GM19452 (cell line): ENCODE measurements around the gene EFNA5.

Experiments
- ATAC-seq: cut with Tn5 transposase; IDR thresholded peaks from one replicate; pipeline ENCODE4 v1.9.1; 2021; ENCODE audit not compliant: unreplicated experiment

EFNA5 gene

DNA sequence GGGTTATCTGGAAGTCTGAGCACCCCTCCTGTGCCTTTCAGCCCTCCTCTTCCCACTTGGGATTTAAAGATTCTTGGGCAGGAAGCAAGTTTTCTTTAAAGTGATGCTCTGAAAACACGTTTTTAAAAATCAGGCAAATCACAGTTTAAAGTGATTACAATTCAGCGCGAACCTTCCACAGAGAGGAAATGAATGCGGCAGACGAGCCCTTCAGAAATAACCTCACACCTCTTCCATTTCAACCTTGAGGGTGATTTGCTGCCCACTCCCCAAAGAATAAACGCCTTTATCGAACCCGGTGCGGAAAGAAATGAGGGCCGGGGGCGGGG lies 2.3 kb upstream of the EFNA5 start:
- no peak for ATAC-seq

DNA sequence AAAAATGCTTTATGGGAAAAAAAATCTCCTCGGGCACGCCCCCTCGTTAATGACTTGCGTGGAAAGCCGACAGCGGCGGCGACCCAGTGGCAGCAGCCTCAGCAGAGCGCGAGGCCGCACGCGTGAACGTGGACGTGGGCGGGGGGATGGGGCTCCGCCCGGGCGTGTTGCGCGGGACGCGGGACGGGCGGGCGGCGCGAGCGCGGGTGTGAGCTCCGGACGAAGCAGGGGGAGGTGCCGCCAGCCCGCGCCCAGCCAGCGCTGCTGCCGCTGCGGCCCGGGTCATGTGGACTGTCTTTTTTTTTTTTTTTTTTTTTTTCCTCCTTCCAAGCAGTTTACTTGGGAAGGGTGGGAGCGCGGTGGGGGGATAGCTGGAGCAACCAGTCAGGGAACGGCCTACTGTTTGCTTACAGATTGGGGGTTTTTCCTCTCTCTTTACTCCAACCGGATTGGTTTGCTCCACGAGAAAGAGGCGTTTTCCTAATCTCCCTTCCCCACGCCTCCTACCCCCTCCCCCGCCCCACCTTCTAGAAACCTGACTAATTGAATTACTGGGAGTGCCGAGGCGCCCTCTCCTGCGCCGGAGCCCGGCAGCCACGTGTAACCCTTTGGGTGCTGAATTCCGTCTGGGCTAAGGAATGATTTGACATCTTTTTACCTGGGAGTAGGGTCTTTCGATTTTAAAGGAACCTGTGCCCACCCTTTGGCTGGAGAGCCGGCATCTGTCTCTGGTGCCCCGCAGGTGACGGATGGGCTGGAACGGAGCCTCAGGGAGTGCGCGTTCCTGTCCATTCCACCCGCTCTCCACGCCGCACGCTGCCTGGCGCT lies 1.7 kb upstream of the EFNA5 start:
- no peak for ATAC-seq

DNA sequence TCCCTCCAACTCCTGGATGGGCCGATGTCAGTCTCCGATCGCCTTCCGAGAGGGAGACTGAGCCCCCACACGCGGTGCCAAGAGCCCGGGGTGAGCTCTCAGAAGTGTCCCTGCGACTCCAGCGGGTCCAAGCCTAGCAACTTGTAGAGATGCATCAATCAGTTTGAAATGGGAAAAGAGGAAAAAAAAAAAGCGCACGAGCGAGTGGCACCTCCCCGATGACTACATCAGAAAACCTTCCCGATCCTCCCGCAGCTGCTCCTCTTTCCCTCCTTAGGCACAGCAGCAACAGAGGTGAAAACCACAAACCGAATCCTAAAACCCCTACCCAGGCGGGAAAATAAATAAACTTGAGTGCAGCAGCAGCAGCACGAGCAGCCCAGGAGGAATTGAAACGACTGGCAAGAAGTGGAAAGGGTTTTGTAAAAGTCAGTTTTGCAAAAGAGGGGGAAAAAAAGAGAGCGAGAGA lies 1.0 kb upstream of the EFNA5 start:
- ATAC-seq = no peak

DNA sequence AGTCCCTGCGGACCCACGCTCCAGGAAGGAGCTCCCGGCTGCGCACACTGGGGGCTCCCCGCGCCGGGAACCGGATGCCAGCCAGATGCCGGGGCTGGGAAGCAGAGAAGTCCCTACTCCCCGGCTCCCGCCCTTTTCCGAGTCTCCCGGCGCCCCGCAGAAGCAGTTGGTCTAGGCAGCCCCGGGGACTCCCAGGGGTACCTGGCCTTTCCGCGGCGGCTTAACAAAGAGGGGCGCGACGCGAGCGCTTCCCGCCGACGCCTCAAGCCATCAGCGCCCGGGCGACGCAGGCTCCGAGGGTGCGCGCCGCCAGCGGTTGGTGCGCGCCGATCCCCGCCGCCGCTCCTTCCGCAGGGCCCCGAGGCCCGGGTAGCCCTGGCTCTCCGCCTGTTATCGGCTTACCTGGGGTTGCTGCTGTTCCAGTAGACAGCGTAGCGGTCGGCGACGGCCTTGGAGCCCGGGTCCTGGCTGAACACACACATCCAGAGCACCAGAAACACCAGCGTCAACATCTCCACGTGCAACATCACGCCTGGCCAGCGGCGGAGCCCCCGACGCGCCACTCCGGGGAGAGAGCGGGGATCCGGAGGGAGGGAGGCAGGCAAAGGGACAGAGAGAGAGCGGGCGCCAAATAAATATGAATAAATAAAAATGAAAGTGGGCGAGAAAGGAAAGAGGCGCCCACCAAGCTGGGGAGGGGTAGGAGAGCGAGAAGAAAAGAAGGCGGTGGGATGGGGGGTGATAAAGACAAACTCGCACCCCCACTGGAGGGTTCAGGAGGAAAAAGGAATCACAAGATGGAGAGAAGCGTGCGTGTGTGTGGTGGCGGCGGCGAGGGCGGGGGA lies 428 bp downstream of the EFNA5 start:
- ATAC-seq = no peak

DNA sequence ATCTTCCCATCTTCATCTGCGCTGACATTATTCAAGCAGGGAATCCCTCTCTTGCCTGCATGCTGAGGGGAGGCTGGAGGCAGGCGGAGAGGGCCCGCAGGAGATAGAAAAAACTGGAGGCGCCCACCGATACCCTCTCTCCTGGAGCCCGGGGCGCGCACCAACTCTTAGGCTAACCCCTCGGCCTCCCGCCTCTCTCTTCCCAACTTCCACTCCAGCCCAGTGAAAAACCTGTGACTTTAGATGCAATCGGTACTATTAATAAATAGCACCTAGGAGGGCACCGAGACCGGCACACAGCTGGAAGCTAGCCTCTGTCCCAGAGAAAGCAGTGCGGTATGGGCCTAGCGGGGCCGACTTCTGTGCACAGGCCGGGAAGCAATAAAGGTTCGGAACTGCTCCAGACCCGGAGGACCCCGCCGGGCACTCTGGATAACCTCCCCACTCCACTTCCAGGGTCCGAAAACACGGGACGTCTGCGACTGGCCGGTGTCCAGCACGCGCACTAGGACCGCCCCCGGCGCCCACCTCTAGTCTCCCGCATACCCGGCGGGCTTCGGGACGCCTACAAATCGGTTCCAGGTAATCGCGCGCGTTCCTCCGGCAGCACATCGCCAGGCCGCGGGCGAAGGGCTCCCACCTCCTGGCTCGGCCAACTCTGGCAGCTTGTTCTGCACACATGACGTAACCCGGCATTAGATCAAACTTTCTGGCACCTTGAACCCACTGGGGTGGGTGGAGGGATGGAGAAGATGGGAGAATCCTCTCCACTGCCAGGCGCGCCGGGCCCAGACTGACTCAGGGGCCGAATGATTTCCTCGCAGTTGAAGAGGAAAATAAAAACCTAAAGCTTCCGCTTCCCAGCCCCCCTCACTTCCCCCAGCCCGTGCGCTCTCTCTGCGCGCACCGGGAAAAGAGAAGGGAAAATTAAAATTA lies 1.4 kb downstream of the EFNA5 start:
- ATAC-seq = no peak

DNA sequence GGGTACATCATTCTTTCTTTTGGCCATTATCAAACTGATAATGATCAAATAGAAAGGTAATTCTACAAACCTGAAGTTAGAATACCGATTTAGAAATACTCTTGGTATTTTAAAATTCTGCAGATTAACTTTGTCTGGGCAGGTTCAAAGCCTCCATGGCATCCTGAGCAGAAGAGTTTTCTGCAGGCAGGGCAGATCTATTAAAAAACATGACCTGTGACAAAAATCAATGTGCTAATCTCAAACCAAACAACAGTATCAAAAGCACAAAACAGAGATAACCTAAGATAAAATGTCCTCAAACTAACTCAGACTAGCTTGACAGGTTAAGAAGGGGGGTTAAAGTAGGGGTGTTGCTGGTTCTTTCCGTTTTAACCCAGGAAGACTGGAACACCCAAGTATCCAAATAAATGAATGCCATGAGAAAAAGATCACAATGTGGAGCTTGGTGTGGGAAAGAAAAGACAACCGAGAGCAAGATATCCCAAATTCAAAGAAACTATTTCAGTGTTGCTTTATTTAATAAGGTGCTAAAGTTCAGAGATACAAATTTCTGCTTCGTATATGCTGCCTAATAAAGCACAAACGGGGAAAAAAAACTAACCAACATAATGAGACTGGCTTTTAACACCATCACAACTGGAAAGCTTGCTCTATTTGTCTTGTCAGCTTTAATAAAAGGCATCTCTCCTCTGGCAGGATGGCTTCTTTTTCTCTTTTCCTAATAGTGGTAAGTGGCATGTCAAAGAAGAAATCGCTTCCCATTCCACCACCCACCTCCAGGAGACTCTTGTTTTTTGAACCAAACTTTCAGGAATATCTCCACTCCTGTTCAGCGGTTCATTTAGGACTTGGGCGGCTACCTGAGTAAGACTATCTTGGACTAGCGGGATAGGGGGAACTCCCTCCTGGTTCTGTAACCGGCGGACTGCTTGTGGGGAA lies 2.3 kb downstream of the EFNA5 start:
- ATAC-seq = no peak

DNA sequence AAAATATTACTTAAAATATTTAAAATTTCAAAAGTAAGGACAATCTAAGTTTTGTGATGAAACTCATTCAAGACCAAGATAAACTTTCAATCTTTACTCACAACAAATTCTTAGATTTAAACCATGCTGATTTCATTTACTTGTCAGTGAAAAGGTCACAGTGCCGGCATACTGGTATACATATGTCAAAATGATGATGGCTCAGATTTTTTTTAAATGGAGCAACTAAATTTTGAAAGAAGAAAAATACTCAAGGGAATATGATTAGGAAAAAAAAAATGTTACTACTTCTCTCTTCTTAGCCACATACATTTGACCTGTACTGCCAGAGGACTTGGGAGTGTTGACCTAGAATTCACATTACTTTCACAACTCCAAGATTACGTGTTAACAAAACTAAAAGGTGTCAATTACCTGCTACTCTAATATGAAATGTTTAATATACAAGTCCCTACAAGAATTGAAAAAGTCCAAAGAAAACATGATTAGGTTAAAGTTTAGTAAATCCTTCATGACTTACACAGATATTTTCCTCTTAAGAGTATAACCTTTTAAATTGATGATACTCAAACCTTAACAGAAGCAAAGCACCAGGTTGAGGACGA lies 4.6 kb downstream of the EFNA5 start:
- no peak for ATAC-seq

DNA sequence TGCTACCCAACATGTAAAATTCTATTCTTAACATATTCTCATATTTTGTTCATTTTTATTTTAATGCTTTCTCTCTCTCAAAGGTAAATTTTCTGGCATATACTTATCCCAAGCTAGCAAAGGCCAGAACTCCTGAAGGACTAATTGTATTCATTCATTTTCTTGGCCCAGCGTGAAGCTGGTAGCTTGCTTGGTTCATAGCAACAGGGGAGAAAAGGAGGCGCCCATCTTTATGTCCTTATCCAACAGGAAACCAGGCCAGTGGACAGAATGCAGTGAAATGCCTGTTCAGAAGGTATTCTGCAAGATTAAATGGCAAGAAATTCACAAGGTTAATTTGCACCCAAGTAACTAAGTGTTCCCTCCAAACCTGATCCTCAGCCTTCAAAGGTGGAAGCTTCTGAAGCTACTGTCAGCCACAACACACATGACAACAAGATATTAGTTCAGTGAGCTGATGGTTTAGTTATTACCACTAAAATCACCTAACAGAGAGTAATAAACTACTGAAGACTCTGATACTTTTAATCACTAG lies 5.6 kb downstream of the EFNA5 start:
- ATAC-seq = no peak

DNA sequence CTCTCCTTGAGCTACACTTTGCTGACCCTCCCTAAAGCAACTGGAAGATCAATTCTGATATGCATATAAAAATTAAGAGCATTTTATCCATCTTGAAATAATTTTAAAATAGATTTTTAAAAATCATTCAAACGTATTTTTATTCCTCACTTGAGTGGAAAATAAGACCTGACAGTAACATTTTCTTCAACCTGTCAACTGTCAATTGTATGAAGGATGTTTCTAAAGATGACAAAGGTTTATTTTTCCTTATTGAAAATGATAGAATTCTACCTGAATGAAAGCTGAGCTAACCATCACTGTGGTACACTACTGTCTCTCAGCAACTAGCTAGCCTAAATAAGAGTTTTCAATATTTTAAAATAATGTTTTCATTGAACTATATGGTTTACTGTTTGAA lies 7.0 kb downstream of the EFNA5 start:
- no peak for ATAC-seq

DNA sequence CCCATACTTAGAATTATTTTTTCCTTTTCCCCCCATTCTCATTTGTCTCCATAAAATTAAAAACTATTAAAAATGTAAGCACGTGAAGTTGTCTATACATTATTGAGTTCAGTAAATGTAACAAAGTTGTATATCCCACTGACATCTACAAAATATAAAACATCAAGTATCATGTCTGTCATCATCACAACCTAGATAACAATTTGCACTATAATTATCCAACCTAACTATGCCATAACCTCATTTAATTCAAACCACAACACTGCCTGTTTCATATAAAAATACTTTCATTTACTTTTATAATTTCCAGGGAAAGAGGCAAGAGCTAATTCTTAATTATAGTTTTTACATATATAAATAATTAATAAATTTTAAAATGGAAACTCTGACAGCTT lies 9.1 kb downstream of the EFNA5 start:
- ATAC-seq = no peak

DNA sequence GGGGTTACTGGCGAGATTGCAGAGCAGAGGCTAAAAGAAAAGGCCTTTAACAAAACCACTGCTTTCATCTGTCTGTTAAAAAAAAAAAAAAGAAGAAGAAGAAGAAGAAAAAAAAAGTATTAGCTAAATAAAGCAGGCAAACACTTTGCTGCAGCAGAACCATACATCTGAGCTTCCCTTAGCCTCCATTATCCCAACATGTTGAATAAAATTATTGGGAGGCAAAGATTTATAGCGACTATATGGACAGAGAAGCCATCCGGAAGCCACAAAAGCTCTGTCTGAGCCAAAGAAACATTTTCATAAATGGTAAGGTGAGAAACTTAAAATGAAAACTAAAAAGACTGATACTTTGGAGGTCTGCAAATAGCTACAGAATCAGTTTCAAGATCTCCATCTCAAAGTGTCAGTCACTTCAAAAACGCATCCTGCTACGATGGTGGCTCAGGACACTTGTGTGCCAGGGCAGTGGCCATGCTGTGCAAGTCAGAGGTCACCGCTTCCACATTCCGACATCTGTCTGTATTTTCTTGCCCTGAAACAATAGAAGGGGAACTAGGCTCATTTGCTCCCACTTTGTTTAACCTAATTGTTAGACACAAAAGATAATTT lies 9.6 kb downstream of the EFNA5 start:
- no peak for ATAC-seq

DNA sequence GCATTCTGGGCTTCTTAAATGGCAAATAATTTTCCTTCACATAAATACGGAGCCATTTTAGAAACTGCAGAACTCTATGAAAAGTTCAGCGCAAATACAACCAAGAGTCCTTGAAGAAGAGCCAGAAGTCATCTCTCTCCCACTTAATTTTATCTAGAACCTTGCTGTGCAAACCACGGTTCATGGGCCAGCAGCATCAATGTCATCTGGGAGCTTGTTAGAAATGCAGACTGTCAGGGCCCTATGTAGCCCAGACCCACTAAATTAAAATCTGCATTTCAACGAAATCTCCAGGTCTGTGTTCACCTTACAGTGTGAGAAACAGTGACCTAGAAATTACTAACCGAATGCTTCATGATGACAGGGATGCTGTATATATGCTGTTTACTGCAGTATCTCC lies 12.2 kb downstream of the EFNA5 start:
- no peak for ATAC-seq

DNA sequence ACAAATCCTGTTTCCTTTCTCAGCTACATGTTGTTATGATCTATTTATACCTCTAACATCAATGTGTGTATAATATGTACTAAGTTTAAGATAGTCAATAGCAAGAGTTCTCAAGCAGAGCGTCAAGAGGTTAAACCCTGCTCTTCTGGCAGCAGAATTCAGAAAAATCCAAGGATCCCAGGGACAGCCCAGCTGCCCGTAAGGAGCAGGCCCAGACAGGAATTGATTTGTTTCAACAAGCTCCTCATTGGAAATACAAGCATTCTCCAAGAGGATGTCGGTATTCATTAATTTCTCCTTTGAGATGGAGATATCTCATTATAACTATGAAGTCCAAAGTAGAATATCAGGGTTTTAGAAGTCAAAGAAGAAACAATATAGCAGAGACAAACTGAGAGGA lies 14.9 kb downstream of the EFNA5 start:
- ATAC-seq = no peak

DNA sequence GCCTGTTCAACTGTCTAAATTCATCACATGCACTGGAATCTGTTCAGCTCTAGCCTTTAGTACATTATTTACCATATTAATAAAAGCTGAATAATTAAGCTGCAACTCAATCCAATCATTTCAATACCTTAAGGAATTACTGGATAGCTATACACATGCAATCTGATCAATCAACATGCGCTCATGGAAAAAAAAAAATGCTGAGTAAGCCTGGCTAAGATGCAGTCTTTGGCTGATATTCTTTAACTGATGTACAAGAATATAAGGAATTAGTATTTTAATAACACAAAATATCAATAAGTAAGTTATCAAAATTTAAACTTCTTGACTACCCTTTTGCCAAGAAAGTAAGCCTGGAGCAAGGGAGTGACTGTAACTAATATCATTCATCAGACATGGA lies 15.9 kb downstream of the EFNA5 start:
- ATAC-seq = no peak

DNA sequence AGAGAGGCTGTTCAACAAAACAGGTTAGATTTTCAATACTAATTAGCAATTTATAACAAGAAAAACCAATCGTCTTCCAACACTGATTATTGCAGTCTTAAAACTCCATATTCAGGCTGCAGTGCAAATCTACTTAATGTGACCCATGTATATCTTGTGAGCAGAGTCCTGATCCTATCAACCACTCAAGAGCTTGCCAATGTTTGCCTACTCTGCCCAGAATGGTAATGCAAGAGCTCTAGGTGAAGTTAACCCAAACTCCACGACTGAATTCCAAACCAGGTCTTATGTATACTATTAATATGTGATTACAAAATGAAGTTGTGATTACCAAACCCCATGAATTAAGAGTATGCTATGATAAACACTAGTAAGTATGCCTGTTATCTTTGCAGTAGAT lies 17.1 kb downstream of the EFNA5 start:
- ATAC-seq = no peak

DNA sequence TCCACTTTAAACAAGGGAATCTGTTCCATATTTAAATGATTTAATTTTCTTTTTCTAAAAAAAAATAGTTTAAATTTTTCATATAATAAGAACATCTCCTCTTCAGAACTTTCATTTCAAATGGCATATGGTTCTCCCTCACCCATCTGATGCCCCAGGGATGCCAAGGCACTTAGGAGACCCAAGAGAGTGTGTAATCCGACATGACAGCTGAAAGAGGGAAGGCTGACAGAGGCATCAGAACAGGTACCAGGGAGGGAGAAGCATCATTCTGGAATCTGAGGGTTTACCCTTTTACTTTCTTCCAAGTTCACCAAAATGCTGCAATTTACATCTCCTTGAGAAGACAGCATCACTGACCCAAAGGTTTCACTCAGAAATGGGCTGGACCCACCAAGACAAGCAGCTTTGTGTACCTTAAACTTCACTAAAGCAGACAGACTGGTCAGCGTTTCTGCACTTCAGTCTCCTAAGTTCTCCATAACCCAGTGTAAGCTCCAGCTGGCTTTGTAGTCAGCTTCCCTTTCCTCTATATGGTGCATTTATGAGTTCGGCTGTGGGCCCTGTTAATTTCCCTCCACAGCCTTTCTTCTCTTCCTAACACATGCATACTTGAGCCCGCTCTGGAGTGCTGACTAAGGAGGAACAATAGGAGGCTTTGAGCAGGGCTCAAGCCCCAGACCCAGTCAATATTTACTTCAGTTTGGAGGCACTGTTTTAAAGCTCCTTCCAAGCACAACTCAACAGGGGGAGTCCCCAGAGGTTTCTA lies 17.7 kb downstream of the EFNA5 start:
- no peak for ATAC-seq

DNA sequence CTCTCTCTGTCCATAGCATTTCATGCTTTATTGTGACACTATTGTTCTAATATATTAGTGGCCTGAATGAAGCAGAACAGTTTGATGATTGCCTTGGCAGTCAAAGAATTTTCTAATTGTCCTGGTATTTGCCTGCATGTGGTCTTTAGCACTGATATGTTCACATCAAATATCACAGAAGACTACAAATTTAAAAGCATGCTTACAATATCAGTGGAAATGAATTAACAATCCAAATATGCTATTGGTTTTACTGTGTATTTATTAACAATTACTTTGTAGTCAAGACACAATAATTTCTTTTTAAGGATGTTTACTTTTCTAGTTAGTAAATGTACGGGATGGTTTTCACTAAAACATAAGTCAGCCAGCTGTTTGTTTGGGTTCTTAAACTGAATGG lies 18.3 kb downstream of the EFNA5 start:
- ATAC-seq = no peak

DNA sequence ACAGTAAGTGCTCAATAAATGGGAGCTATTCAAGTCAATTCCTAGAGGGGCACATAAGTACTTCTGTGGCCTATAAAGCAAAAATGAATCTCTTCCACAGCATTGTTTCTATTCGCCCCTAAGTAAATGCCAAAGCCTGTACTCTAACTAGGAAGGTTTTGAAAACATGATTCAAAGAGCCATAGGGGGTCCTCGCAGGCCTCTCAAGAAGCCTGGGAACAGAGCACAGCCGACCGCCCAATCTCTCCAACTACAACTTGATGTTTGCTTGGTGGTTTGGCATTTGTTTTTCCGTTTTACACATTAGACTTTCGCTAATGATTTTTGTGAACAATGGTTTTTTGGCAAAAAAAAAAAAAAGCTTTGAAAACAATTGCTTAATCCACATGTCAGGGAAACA lies 19.4 kb downstream of the EFNA5 start:
- no peak for ATAC-seq
